ENCODE data around the gene ZFHX3.
A peak's percentile ranks its signal among the peaks of the same experiment; 100 is the strongest.

ZFHX3 gene

DNA sequence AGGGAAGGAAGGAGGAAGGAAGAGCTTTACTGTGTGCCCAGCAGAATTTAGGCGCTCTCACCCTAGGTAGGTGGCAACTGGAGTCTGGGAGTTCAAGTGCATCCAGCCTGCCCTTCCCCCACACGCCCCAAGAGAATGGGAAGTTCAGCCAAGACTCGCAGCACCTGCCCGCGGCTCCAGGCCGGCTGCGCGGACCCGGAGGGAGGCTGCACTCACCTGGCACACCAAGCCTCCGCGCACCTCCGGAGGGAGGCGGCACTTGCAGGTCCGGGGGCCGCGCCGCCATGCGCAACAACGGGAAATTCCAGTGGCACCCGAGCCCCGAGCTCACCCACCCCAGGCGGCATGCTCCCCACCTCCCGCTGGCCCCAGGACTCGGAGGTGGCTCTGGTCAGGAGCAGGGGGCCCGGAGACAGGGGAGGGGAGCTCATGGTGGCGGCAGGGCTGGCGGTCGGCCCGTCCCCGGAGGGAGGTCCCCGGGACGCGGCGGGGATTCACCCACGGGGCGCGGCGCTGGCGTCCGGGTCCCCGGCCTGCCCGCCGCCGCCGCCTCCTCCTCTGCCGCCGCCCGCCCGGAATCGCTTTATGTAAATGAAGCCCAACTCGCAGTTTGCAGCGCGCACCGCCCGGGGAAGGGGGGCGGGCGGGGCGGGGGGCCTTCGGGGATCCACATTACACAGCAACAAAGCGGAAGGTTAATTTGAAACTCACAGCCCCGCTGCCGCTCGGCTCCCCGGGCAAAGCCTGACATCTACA is at the start of gene ZFHX3:
ZFHX3 (minus strand) TSS at position 593 of the 756 bp plus-strand sequence. CDS start 87,983 bp downstream, outside the sequence.
- DNase-seq (ENCODE audit: low read depth in 2 of 2), result peak; percentile 66 to 71
- TF ChIP-seq CTCF (IDR thresholded peaks at IDR 0.05; ENCODE audit: low read depth, low read length), result no peak
- peak within 1 kb of the TSS; percentile 65 to 74 for H3K4me3 ChIP-seq (replicated peaks in 1 of 2; ENCODE audit: low read depth in 2 of 2, low read length in 2 of 2)

DNA sequence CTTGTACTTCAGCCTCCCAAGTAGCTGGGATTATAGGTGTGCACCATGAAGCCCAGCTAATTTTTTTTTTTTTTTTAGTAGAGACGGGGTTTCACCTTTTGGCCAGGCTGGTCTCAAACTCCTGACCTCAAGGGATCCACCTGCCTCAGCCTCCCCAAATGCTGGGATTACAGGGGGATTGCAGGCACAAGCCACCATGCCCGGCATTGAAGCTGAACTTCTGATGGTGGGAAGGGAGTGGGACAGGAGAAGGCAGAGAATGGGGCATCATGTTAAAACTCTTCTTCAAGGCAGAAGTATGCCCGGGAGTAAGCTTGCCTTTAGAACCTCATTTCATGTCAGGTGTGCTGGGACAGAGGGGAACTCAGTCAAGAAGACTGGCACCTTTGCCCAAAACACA is 48.6 kb upstream of the ZFHX3 start:
- H3K4me3 ChIP-seq (replicated peaks in 1 of 2; ENCODE audit: low read depth in 2 of 2, low read length in 2 of 2), result no peak overlapping the region
- no peak for DNase-seq (ENCODE audit: low read depth in 2 of 2)
- TF ChIP-seq CTCF (IDR thresholded peaks at IDR 0.05; ENCODE audit: low read depth, low read length), result no peak

DNA sequence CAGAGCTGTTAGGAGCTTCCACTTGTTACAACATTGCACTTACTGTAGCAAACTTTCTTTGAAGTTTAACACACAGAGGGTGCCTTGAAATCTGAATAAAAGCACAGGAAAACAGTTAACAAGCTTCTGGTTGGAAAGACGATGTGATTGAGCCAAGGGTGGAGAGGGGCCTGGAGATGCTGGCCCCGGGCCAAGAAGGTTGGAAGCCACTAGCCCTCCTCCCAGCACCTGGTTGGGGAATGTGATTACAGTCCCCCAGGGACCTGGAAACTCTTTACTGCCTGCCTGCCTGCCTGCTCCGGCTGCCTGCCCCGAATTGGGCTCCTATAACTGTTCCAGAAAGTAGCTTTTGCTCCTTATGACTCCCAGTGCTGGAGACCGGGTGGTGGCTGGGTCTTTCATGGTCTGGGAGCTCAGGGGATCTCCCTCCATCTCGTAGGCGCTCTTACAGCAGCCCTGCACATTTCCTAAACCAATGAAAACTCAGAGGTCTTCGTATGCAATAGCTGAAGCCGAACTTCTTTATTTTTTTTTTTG is 48.0 kb upstream of the ZFHX3 start:
- no peak overlapping the region for H3K4me3 ChIP-seq (replicated peaks in 1 of 2; ENCODE audit: low read depth in 2 of 2, low read length in 2 of 2)
- TF ChIP-seq CTCF (IDR thresholded peaks at IDR 0.05; ENCODE audit: low read depth, low read length), result no peak
- DNase-seq (ENCODE audit: low read depth in 2 of 2), result peak; percentile 18 to 38

- no peak overlapping the region for H3K4me3 ChIP-seq (replicated peaks in 1 of 2; ENCODE audit: low read depth in 2 of 2, low read length in 2 of 2)
- TF ChIP-seq CTCF (IDR thresholded peaks at IDR 0.05; ENCODE audit: low read depth, low read length), result no peak
- peak in 1 of 2 donors; percentile 32 for DNase-seq (ENCODE audit: low read depth in 2 of 2)
These were observed 47.4 kb upstream of the ZFHX3 start for GRCh38 chr16:73095142-73095820.

- no peak for DNase-seq (ENCODE audit: low read depth in 2 of 2)
- H3K4me3 ChIP-seq (replicated peaks in 1 of 2; ENCODE audit: low read depth in 2 of 2, low read length in 2 of 2), result no peak overlapping the region
- TF ChIP-seq CTCF (IDR thresholded peaks at IDR 0.05; ENCODE audit: low read depth, low read length), result no peak
These were observed 46.4 kb upstream of the ZFHX3 start for GRCh38 chr16:73094371-73094770.

- TF ChIP-seq CTCF (IDR thresholded peaks at IDR 0.05; ENCODE audit: low read depth, low read length), result no peak
- DNase-seq (ENCODE audit: low read depth in 2 of 2), result peak; percentile 51 to 64
- H3K4me3 ChIP-seq (replicated peaks in 1 of 2; ENCODE audit: low read depth in 2 of 2, low read length in 2 of 2), result no peak overlapping the region
These were observed 45.5 kb upstream of the ZFHX3 start for GRCh38 chr16:73093146-73094144.
